Common myeloid progenitor, CD34-positive (primary cell): Measurements from ENCODE around the gene MEF2A.
"Not testable (repeated sequence)": the region's sequence is repeated elsewhere in the genome, so short reads cannot be mapped to it uniquely, and the experiment has no call there.

Experiments used
- CTCF ChIA-PET: fragments of 350-600 bp; sonication (Branson Sonifier 250); formaldehyde crosslinking; loops from one replicate; lab custom pipeline; 2021; ENCODE audit warnings: antibody characterized with exemption; lab: Charles Lee
- POLR2A ChIA-PET: fragments of 350-600 bp; sonication (Branson Sonifier 250); formaldehyde crosslinking; loops from one replicate; lab custom pipeline; 2021; ENCODE audit warnings: antibody characterized with exemption; lab: Charles Lee
- DNase-seq, 3 donors: peaks; one replicate each; pipeline versions ENCODE4 v3.0.0 to v3.0.0-alpha.2; 2013
- H3K27ac ChIP-seq, 2 experiments: 1 replicate in 1 of 2; 2 replicates in 1 of 2; pipeline ENCODE4 v1.7.0; 2013; ENCODE audit warnings: inconsistent platforms in 2 of 2, low read length in 2 of 2, mild to moderate bottlenecking in 2 of 2, low read depth in 1 of 2, moderate library complexity in 1 of 2; ENCODE audit not compliant: severe bottlenecking in 2 of 2, insufficient read depth in 1 of 2, poor library complexity in 1 of 2
- H3K27me3 ChIP-seq, 5 experiments: replicated peaks in 2 of 5; 1 replicate in 3 of 5; 2 replicates in 2 of 5; pipeline versions ENCODE4 v1.6.1 to v1.7.0; 2013; ENCODE audit warnings: low read length in 4 of 5, mild to moderate bottlenecking in 2 of 5, moderate library complexity in 2 of 5, inconsistent platforms in 1 of 5; ENCODE audit not compliant: insufficient read depth in 5 of 5, control insufficient read depth in 4 of 5
- H3K36me3 ChIP-seq, 4 experiments: 1 replicate in 2 of 4; 2 replicates in 2 of 4; pipeline versions ENCODE4 v1.6.1 to v1.7.0; 2013; ENCODE audit warnings: low read length in 3 of 4, control low read depth in 1 of 4, mild to moderate bottlenecking in 1 of 4; ENCODE audit not compliant: control insufficient read depth in 4 of 4, insufficient read depth in 4 of 4
- H3K4me1 ChIP-seq, 4 experiments: 1 replicate in 3 of 4; 2 replicates in 1 of 4; pipeline versions ENCODE4 v1.6.1 to v1.7.1; 2013; ENCODE audit warnings: low read length in 3 of 4, mild to moderate bottlenecking in 3 of 4, control low read depth in 1 of 4, inconsistent platforms in 1 of 4, moderate library complexity in 1 of 4; ENCODE audit not compliant: control insufficient read depth in 4 of 4, insufficient read depth in 4 of 4; ENCODE audit errors: control extremely low read depth in 1 of 4
- H3K4me3 ChIP-seq, 7 experiments: 1 replicate in 4 of 7; 2 replicates in 3 of 7; pipeline versions ENCODE4 v1.5.1 to v1.7.0; 2013; ENCODE audit warnings: mild to moderate bottlenecking in 7 of 7, low read length in 6 of 7, moderate library complexity in 6 of 7, inconsistent platforms in 2 of 7, low read depth in 2 of 7, control low read depth in 1 of 7; ENCODE audit not compliant: insufficient read depth in 4 of 7, control insufficient read depth in 1 of 7; ENCODE audit errors: extremely low read depth in 1 of 7
- H3K9me3 ChIP-seq, 5 experiments: 1 replicate in 4 of 5; 2 replicates in 1 of 5; pipeline versions ENCODE4 v1.6.1 to v1.7.1; 2013; ENCODE audit warnings: low read length in 4 of 5, mild to moderate bottlenecking in 2 of 5, inconsistent platforms in 1 of 5, low read depth in 1 of 5, moderate library complexity in 1 of 5; ENCODE audit not compliant: control insufficient read depth in 4 of 5, insufficient read depth in 2 of 5; ENCODE audit errors: control extremely low read depth in 1 of 5
- WGBS: methylation state at CpG from one replicate; pipeline ENCODE4 v1.1.5; 2013; ENCODE audit not compliant: insufficient coverage; 5-methylcytosine and 5-hydroxymethylcytosine counted together

The MEF2A gene

DNA sequence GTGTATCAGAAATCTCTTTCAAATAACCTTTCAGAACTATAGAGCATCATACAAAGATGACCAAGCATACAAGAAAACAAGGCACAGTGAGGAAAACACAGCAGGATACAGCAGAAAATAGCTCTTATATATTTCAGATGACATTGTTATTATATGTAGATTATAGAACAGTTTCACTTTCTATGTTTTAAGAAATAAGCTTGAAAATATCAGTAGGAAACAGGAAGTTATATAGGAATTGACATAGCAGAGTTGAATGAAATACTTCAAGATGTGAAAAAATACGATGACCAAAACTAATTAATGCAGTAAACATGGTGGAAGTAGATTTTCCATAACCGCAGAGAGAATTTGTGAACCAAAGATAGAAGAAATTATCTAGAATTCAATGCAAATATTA is 92.2 kb downstream of the MEF2A start:
- ChIA-PET CTCF (no interaction called here), POLR2A (no interaction called here)
- peaks cover 0 to 11% (median 0%) of the 10 kb centered on the region in 4 experiments for H3K36me3 ChIP-seq
- no CpG with 5 or more reads among the region's 2 CpGs for WGBS
- no peaks in the 10 kb centered on the region for H3K9me3 ChIP-seq
- H3K27ac ChIP-seq: no peak overlapping the region
- no peaks in the 10 kb centered on the region for H3K27me3 ChIP-seq
- H3K4me3 ChIP-seq: no peak overlapping the region
- DNase-seq: peak in 2 of 3 donors; percentile 10 to 14
- H3K4me1 ChIP-seq: peaks cover 0 to 15% (median 0%) of the 10 kb centered on the region in 4 experiments

- POLR2A ChIA-PET: no interaction called here
- no peak overlapping the region for H3K27ac ChIP-seq
- CTCF ChIA-PET: interaction anchor here (0.6 kb wide), 1 partner anchor 1102 kb away, joined by 3 read pairs; no protein-coding TSS in a partner anchor
- peaks cover 0 to 1% (median 0%) of the 10 kb centered on the region in 4 experiments for H3K4me1 ChIP-seq
- 100% methylated on average over 1 of the region's 2 CpGs for WGBS
- no peaks in the 10 kb centered on the region for H3K27me3 ChIP-seq
- H3K4me3 ChIP-seq: no peak overlapping the region
- H3K9me3 ChIP-seq: no peaks in the 10 kb centered on the region
- H3K36me3 ChIP-seq: peaks cover 0 to 19% (median 4%) of the 10 kb centered on the region in 4 experiments
- no peak for DNase-seq
Observed at GRCh38 chr15:99662903-99663302, 97.1 kb downstream of the MEF2A start.

DNA sequence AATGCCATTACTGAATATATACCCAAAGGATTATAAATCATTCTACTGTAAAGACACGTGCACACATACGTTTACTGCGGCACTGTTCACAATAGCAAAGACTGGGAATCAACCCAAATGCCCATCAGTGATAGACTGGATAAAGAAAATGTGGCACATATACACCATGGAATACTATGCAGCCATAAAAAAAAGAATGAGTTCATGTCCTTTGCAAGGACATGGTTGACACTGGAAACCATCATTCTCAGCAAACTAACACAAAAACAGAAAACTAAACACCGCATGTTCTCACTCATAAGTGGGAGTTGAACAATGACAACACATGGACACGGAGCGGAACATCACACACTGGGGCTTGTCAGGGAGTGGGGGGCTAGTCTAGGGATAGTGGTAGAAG is 100.3 kb downstream of the MEF2A start:
- H3K27ac ChIP-seq, H3K9me3 ChIP-seq, POLR2A ChIA-PET, CTCF ChIA-PET, H3K4me3 ChIP-seq, DNase-seq, H3K4me1 ChIP-seq, H3K36me3 ChIP-seq, H3K27me3 ChIP-seq: not testable (repeated sequence)
- 100% methylated on average over 1 of the region's 6 CpGs for WGBS

- Histone ChIP-seq H3K27me3 (no peaks in the 10 kb centered on the region), H3K9me3 (no peaks in the 10 kb centered on the region), H3K4me1 (no peaks in the 10 kb centered on the region), H3K36me3 (peaks cover 0 to 25% (median 5%) of the 10 kb centered on the region in 4 experiments), H3K27ac (no peak overlapping the region), H3K4me3 (no peak overlapping the region)
- WGBS: 100% methylated on average over 2 of the region's 2 CpGs
- ChIA-PET CTCF (no interaction called here), POLR2A (no interaction called here)
- no peak for DNase-seq
Observed at GRCh38 chr15:99668533-99669182, 102.9 kb downstream of the MEF2A start.

DNA sequence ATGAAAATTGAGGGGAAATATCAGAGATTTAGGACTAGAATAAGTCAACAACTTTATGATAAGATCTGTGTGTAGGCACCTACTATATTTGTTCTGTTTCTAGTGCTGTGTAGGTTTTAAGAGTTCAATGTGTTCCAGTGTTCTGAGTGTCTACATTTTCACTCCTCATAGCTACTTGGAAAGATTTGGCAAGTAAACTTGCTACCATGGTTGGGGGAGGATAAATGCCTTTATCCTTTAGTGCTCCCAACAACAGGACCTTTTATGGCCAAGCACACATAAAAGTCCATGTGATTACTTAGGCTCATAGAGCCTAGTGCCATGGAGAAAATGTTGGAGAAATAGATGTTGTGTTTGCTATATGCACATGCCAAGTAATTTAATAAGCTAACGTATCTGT is 103.5 kb downstream of the MEF2A start:
- Histone ChIP-seq H3K4me3 (no peak overlapping the region), H3K27ac (no peak overlapping the region), H3K27me3 (no peaks in the 10 kb centered on the region), H3K4me1 (no peaks in the 10 kb centered on the region), H3K9me3 (no peaks in the 10 kb centered on the region), H3K36me3 (peaks cover under 1 to 20% (median 4%) of the 10 kb centered on the region in 4 experiments)
- WGBS: no CpG with 5 or more reads among the region's 1 CpG
- CTCF ChIA-PET: no interaction called here
- POLR2A ChIA-PET: no interaction called here
- DNase-seq: no peak

DNA sequence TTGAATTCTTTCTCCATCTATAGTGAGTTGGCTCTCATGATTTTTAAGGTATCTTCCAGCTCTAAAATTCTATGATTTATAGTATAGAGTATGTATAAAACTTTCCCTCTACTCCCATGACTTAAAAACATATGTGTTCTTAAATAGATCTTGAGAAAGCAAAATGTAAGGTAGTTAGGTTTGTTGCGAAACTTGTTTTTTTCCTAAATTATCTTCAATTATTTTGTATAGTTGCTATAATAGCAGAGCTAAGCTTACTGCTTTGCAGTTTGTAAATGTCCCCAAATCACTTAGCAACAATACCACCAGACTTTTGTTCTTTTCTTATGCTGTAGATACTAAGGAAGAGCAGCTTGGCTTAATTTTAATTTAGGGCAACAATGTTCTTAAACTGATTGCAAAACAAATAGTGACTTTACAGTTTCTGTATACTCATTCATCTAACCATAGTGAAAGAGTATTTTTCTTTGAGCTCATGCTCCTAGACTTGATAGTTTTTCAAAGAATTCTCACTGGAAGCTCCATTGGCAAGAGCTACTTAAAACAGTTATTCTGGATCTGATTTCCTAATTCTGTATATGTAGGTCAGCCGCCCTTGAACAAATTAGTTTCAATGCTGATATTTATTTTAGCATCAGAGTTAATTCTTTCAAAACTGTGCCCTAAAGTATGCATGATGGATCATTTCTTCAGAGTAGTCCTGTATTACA is 106.3 kb downstream of the MEF2A start:
- POLR2A ChIA-PET: interaction anchor here (0.6 kb wide), 1 partner anchor 490 kb away, joined by 3 read pairs; no protein-coding TSS in a partner anchor
- no peaks in the 10 kb centered on the region for H3K27me3 ChIP-seq
- peaks cover 5 to 32% (median 15%) of the 10 kb centered on the region in 4 experiments for H3K36me3 ChIP-seq
- CTCF ChIA-PET: no interaction called here
- no peak overlapping the region for H3K4me3 ChIP-seq
- no peaks in the 10 kb centered on the region for H3K4me1 ChIP-seq
- WGBS: no CpG with 5 or more reads among the region's 2 CpGs
- no peak for DNase-seq
- H3K27ac ChIP-seq: no peak overlapping the region
- H3K9me3 ChIP-seq: no peaks in the 10 kb centered on the region

DNA sequence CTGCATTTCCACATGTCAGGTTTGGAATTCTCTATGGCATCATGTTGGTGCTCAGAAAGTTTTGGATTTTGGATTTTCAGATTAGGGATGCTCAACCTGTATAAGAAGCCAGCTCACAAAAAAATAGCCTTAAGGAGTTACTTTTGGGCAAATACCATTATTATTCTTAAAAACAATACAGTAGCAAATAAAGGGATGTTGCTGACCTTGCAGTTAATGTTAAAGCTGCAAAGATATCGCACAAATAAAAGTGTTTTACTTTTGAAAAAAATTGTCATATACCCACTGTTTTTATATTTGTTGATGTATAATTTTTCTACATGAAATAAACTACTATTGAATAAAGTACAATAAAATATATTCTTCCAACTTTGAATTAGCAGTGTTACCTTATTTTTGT is 107.3 kb downstream of the MEF2A start:
- H3K9me3 ChIP-seq: no peaks in the 10 kb centered on the region
- peaks cover 5 to 38% (median 16%) of the 10 kb centered on the region in 4 experiments for H3K36me3 ChIP-seq
- no peaks in the 10 kb centered on the region for H3K27me3 ChIP-seq
- H3K27ac ChIP-seq: no peak overlapping the region
- no peak overlapping the region for H3K4me3 ChIP-seq
- DNase-seq: no peak
- POLR2A ChIA-PET: no interaction called here
- WGBS: no CpG with 5 or more reads among the region's 1 CpG
- H3K4me1 ChIP-seq: no peaks in the 10 kb centered on the region
- CTCF ChIA-PET: no interaction called here
